HepG2 (cell line): Measurements from ENCODE around the gene ANAPC16. TPM values are rescaled to one million over a fixed set of nuclear protein-coding genes. Genes with fewer than 3 reads are reported as not detected.
A peak's percentile ranks its signal among the peaks of the same experiment; 100 is the strongest.

ENCODE experiments used
- CEBPZ ChIP-seq: IDR thresholded peaks from 2 replicates; pipeline ENCODE4 v1.6.1; 2012; ENCODE audit warnings: low read length, improper control_type of control experiment
- CHCHD3 ChIP-seq: sonication (generic); formaldehyde crosslinking; IDR thresholded peaks from 2 replicates; pipeline ENCODE4 v1.8.0; 2022; ENCODE audit warnings: mild to moderate bottlenecking, missing genetic modification reagents, moderate library complexity
- HOXD1 ChIP-seq: sonication (generic); formaldehyde crosslinking; IDR thresholded peaks from 2 replicates; pipeline ENCODE4 v1.5.0; 2020; ENCODE audit warnings: missing genetic modification reagents
- KLF15 ChIP-seq: sonication (generic); formaldehyde crosslinking; IDR thresholded peaks from 2 replicates; pipeline ENCODE4 v1.8.1; 2023; ENCODE audit warnings: borderline replicate concordance, mild to moderate bottlenecking, inconsistent platforms, missing genetic modification reagents, mixed read lengths
- MXD1 ChIP-seq: sonication (generic); formaldehyde crosslinking; IDR thresholded peaks from 2 replicates; pipeline ENCODE4 v1.4.0; 2020; ENCODE audit warnings: mild to moderate bottlenecking, missing genetic modification reagents
- RFXAP ChIP-seq: sonication (generic); formaldehyde crosslinking; IDR thresholded peaks from 2 replicates; pipeline ENCODE4 v1.4.0; 2020; ENCODE audit warnings: missing genetic modification reagents, borderline replicate concordance
- STAT6 ChIP-seq: sonication (generic); formaldehyde crosslinking; IDR thresholded peaks from 2 replicates; pipeline ENCODE4 v1.4.0; 2020; ENCODE audit warnings: missing genetic modification reagents, mild to moderate bottlenecking, borderline replicate concordance
- ZFP37 ChIP-seq: sonication (generic); formaldehyde crosslinking; IDR thresholded peaks from 2 replicates; pipeline ENCODE4 v1.4.0; 2020; ENCODE audit warnings: missing genetic modification reagents, borderline replicate concordance
- ZIK1 ChIP-seq: sonication (generic); formaldehyde crosslinking; IDR thresholded peaks from 2 replicates; pipeline ENCODE4 v1.5.0; 2020; ENCODE audit warnings: mild to moderate bottlenecking, low read depth, missing genetic modification reagents, borderline replicate concordance
- ZMYM2 ChIP-seq: sonication (generic); formaldehyde crosslinking; IDR thresholded peaks from 2 replicates; pipeline ENCODE4 v1.8.0; 2022; ENCODE audit warnings: mild to moderate bottlenecking, missing genetic modification reagents
- ZNF101 ChIP-seq: sonication (generic); formaldehyde crosslinking; IDR thresholded peaks from 2 replicates; pipeline ENCODE4 v1.4.0; 2020; ENCODE audit warnings: mild to moderate bottlenecking, low read depth, missing genetic modification reagents, borderline replicate concordance
- ZNF18 ChIP-seq: sonication (generic); formaldehyde crosslinking; IDR thresholded peaks from 2 replicates; pipeline ENCODE4 v1.8.0; 2022; ENCODE audit warnings: mild to moderate bottlenecking, missing genetic modification reagents; ENCODE audit not compliant: insufficient replicate concordance
- ZNF30 ChIP-seq: sonication (generic); formaldehyde crosslinking; IDR thresholded peaks from 2 replicates; pipeline ENCODE4 v1.5.0; 2020; ENCODE audit warnings: mild to moderate bottlenecking, missing genetic modification reagents
- ZNF513 ChIP-seq: sonication (generic); formaldehyde crosslinking; conservative IDR thresholded peaks from 2 replicates; pipeline ENCODE4 v1.5.0; 2020; ENCODE audit warnings: missing genetic modification reagents
- ZNF558 ChIP-seq: sonication (generic); formaldehyde crosslinking; IDR thresholded peaks from 2 replicates; pipeline ENCODE4 v1.9.0; 2022; ENCODE audit warnings: mild to moderate bottlenecking, missing genetic modification reagents, borderline replicate concordance
- ZNF720 ChIP-seq: sonication (generic); formaldehyde crosslinking; IDR thresholded peaks from 2 replicates; pipeline ENCODE4 v1.4.0; 2020; ENCODE audit warnings: missing genetic modification reagents
- ZNF724P ChIP-seq: sonication (generic); formaldehyde crosslinking; IDR thresholded peaks from 2 replicates; pipeline ENCODE4 v1.8.0; 2022; ENCODE audit warnings: missing genetic modification reagents, borderline replicate concordance
- ZNF788 ChIP-seq: sonication (generic); formaldehyde crosslinking; IDR thresholded peaks from 2 replicates; pipeline ENCODE4 v1.5.0; 2020; ENCODE audit warnings: mild to moderate bottlenecking, missing genetic modification reagents, borderline replicate concordance
- polyA plus RNA-seq, 8 experiments: library from polyadenylated mRNA; depleted of rRNA in 3 of 8; stranded (reverse) in 7 of 8; unstranded in 1 of 8; fragments of >200 nt; fragmentation: Illumina TruSeq in 4 of 8; extraction: Trizol in 4 of 8; gene quantifications; 2 replicates each; pipeline versions ENCODE4 v1.2.1 to v1.2.3, GENCODE V29; 2011 to 2016; ENCODE audit warnings: low read depth in 4 of 8, missing spikeins in 1 of 8, mixed read lengths in 1 of 8; ENCODE audit not compliant: insufficient read depth in 1 of 8
- total RNA-seq, 5 experiments: library from RNA; depleted of rRNA; stranded (reverse); fragments of >200 nt; fragmentation: Illumina TruSeq; extraction: Trizol; gene quantifications; 2 replicates each; pipeline ENCODE4 v1.2.3, GENCODE V29; 2016; ENCODE audit warnings: low read depth in 1 of 5

Gene ANAPC16
- total and polyA plus RNA-seq, 2 of the 13 experiments (the other 11 are each of a cell fraction or from before 2014, with no cell fraction given): 74.8 to 89.4 TPM

- no peak for TF ChIP-seq CEBPZ
- TF ChIP-seq ZNF101: no peak; the same call in 1 of the 2 replicates
- no peak; the same call in 1 of the 2 replicates for TF ChIP-seq STAT6 (CRISPR knock-in tag)
- no peak for TF ChIP-seq ZNF30 (CRISPR knock-in tag)
- TF ChIP-seq ZNF513 (CRISPR knock-in tag): 0 out of 2 replicates have a peak, but pooled peaks have one; percentile 64
- TF ChIP-seq ZNF724P (CRISPR knock-in tag): no peak
- peak; percentile 91 for TF ChIP-seq ZFP37
- peak; percentile 90 for TF ChIP-seq ZNF18 (CRISPR knock-in tag)
- TF ChIP-seq CHCHD3 (CRISPR knock-in tag): peak; percentile 82; the same call in 1 of the 2 replicates
- 0 out of 2 replicates have a peak, but pooled peaks have one; percentile 35 for TF ChIP-seq MXD1
- peak; percentile 100 for TF ChIP-seq RFXAP (CRISPR knock-in tag)
- no peak; the same call in 1 of the 2 replicates for TF ChIP-seq HOXD1 (CRISPR knock-in tag)
- TF ChIP-seq KLF15: peak; percentile 37
- peak; percentile 90; the same call in 1 of the 2 replicates for TF ChIP-seq ZNF558 (CRISPR knock-in tag)
- TF ChIP-seq ZNF788: peak; percentile 97
- peak; percentile 60; the same call in 1 of the 2 replicates for TF ChIP-seq ZIK1
- no peak for TF ChIP-seq ZNF720
- TF ChIP-seq ZMYM2 (CRISPR knock-in tag): 0 out of 2 replicates have a peak, but pooled peaks have one; percentile 33
These were observed 57.8 kb downstream of the ANAPC16 start, which contains the start of gene DDIT4 (continued) for GRCh38 chr10:72273410-72274212.
